SH-SY5Y (cell line): Measurements from ENCODE around the gene TJP3.

Source experiments
- GATA2 ChIP-seq: IDR thresholded peaks from 2 replicates; pipeline ENCODE4 v1.6.1; 2011; ENCODE audit warnings: mild to moderate bottlenecking, low read depth, low read length
- GATA3 ChIP-seq: IDR thresholded peaks from 2 replicates; pipeline ENCODE4 v1.6.1; 2011; ENCODE audit warnings: low read depth, mild to moderate bottlenecking, low read length, moderate library complexity

TJP3 gene, protein sequence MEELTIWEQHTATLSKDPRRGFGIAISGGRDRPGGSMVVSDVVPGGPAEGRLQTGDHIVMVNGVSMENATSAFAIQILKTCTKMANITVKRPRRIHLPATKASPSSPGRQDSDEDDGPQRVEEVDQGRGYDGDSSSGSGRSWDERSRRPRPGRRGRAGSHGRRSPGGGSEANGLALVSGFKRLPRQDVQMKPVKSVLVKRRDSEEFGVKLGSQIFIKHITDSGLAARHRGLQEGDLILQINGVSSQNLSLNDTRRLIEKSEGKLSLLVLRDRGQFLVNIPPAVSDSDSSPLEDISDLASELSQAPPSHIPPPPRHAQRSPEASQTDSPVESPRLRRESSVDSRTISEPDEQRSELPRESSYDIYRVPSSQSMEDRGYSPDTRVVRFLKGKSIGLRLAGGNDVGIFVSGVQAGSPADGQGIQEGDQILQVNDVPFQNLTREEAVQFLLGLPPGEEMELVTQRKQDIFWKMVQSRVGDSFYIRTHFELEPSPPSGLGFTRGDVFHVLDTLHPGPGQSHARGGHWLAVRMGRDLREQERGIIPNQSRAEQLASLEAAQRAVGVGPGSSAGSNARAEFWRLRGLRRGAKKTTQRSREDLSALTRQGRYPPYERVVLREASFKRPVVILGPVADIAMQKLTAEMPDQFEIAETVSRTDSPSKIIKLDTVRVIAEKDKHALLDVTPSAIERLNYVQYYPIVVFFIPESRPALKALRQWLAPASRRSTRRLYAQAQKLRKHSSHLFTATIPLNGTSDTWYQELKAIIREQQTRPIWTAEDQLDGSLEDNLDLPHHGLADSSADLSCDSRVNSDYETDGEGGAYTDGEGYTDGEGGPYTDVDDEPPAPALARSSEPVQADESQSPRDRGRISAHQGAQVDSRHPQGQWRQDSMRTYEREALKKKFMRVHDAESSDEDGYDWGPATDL

DNA sequence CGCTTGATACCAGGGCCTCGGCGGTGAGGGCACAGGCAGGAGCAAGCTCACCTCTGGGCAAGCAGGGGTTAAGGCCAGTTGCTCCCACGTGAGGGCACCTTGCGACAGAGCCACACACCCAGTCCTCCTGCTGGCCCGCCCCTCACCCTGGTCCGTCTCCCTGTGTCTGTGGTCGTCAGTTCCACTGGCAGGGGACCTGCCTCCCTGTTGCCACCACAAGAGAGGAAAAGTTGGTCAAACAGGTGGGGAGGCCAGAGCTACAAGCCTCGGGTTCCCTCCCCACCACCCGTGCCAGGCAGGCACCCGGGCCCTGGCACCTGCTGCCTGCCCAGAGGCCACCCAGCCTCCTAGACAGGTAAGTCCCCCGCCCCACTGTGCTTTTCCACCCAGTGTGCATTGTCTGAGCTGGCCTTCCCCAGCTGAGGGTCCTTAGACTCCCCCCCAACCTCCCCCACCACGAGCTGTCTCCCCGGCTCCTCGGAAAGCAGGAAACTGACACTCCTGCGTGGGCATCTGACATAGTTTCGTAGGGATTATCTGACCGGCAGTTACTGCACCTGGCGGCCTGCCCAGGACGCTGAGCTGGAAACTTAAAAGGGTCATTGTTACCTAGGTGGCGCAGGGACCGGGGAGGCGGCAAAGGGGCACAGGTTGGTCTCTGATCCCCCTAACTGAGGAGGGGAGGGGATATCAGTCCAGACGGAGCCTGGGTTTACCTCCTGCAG lies at the start of gene TJP3:
Gene TJP3 (plus strand): TSS at position 178 of the 725 bp plus-strand sequence. CDS start 20,049 bp downstream, outside the sequence.
- TF ChIP-seq GATA3, result no peak
- TF ChIP-seq GATA2, result no peak

DNA sequence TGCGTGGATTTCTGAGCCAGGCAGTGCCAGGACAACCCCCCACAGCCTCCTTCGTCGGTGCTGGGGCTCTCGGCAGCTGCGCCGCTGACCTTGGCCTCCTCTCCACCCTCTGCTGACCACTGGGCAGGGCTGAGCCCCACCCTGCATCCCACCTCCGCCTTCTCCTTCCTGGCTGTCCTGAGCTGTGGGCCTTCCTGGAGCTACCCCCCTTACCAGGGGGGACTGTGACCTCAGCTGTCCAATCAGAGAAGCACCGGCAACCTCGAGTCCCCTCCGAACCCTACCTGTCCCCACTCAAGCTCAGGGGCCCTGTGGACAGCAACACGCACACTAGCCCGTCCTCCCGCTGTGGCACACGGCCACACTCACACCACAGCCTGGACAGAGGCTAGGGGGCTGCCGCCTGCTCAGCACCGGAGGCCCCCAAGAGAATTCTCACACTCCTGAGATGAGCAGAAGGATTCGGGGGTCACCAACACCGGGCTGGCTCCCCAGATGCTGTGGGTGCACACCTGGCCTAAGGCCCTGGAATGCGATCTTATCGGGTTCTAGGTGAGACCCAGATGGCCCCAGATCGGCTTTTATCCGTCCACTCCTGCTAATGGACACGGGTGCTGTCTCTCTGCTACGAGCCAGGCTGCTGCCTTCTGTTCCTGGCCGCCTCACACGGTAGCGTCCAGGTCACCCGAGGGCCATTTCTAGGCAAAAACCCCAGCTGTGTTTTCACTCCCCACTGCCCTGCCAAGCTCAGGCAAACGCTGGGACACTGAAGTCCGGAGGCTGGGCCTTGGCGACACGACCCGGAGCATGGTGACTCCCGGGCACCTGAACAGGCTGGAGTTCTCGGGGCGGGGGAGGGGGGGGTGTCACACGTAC lies 49.1 kb upstream of the TJP3 start:
- no peak for TF ChIP-seq GATA3
- TF ChIP-seq GATA2, result no peak

DNA sequence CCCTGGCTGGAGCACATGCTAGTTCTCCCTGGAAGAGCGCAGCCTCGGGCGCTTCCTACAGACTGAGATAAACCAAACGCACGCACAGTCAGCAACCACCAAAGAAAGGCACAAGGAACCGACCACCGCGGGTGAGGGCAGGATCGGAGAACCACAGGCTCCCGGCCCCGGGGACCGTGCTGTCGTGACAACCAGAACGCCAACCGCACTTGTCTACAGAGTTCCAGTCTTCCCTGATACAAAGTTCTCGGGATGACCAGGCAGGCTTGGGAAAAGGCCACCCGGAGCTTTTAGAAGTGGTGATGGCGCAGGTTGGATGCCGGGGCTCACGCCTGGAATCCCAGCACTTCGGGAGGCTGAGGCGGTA lies 48.5 kb upstream of the TJP3 start:
- TF ChIP-seq GATA2 (no peak), GATA3 (no peak)

DNA sequence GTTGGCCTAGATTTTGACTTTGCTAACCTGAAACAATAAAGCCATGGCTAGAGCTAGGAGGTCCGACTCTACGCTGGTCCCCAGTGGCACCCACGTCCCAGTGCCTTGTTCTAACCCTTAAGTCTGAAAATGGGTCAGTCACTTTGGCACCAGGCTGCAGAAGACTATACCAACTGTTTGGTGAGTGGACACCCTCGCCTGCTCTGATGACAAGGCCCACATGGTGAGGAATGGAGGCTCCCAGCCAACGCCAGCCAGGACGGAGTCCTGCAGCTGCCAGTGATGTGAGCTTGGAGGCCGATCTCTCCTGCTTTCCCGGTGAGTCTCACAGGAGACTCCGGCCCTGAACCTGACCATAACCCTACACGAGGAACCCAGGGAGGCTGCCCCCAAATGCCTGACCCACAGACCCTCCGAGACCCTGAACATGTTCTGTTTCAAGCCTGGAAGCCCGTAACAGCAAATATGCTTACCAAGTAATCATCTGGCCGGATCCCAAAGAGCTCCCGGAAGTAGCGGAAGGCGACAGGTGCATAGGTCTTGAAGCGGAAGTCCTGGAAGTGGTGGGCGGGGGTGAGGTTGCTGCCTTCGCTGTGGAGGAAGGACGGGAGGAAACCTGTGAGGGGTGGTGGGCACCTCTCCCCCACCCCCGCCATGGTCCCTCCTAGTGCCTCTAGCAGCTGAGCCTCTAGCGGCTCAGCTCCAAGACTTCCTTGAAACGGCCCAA lies 47.5 kb upstream of the TJP3 start:
- TF ChIP-seq GATA2, result no peak
- TF ChIP-seq GATA3, result no peak

DNA sequence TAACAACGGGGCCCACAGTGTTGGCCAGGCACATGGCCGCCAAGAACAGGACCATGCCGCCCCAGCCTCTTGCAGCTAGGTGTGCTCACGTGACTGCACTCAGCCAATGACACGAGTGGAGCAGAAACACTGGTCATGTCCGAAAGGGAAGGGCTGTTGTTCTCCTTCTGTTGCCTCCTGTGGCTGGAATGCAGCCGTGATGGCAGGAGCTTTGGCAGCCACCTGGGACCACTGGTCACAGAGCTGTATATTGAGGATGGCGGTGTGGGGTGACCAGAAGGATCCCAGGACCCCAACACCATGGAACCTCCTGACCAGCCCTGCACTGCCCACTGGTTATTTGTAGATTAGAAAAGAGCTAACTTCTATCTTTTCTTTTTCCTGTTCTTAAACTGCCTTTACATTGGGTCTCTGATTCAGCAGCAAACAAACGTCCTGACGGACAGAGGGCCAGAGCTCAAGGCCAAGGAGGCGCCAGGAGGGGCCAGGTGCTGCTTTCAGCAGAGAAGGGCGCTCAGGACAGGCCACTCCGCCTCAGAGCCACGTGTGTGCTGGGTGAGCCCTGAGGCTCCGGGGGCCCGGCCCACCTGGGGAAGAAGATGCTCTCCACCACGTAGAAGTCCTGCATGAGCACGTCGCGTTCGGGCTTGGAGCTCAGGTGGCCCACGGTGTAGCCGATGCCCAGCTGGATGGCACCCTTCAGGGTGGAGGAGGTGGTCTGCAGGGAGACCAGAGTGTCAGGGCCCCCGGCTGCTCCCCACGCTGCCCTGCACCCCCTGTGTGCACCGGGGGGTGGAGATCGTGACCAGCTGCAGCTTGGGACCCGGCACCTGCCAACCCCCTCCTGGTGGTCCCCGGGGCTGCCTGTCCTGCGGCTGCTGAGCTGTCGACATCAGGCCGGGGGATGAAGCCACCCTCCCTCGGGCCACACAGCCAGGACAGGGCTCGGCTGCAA lies 46.6 kb upstream of the TJP3 start:
- no peak for TF ChIP-seq GATA2
- no peak for TF ChIP-seq GATA3

DNA sequence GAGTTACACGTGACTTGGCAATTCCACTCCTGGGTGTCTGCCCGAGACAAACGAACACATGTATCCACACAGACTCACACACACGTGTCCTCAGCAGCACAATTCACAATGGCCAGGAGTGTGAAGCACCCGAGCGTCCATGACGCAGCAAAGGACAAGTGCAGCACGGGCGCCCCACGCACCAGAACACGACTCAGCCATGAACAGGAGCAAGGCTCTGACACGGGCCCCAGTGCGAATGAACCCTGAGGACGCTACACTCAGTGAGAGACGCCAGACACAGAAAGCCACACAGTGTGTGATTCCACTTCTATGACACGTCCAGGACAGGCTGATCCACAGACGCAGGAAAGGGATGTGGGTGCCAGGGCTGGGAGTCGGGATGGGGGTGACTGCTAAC lies 44.3 kb upstream of the TJP3 start:
- TF ChIP-seq GATA3 (no peak), GATA2 (no peak)

DNA sequence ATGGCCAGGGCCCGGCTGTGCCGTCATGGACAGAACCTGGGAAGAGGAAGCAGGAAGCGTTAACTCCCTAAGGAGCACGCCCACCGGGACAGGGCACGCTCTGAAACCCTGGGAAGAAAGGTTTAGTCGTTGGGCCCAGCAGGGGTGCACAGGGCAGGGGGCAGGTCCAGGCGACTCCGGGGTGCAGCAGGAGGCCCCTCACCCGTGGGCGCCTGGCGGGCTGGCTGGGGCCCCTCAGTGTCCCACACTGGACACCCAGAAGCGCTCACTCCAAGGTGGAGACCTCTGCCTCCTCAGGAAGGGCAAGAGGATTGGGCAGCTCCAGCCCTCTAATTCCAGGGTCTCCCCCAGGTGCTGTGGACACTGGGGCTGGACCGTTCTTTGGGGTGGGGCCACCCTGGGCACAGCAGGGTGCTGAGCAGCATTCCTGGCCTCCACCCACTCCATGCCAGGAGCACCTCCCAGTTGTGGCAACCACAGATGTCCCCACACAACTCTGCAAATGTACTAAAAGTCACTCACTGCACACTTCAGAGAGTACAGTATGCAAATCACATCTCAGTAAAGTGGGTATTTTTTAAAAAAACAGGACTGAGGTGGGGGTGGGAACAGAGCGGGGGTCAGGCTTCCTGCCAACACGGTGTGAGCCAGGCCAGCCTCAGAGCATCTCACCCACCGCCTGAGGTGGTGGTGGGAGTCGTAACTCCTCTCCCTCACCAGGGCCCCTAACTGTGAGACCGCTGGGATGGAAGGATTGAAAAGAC lies 43.1 kb upstream of the TJP3 start:
- TF ChIP-seq GATA3, result no peak
- no peak for TF ChIP-seq GATA2

DNA sequence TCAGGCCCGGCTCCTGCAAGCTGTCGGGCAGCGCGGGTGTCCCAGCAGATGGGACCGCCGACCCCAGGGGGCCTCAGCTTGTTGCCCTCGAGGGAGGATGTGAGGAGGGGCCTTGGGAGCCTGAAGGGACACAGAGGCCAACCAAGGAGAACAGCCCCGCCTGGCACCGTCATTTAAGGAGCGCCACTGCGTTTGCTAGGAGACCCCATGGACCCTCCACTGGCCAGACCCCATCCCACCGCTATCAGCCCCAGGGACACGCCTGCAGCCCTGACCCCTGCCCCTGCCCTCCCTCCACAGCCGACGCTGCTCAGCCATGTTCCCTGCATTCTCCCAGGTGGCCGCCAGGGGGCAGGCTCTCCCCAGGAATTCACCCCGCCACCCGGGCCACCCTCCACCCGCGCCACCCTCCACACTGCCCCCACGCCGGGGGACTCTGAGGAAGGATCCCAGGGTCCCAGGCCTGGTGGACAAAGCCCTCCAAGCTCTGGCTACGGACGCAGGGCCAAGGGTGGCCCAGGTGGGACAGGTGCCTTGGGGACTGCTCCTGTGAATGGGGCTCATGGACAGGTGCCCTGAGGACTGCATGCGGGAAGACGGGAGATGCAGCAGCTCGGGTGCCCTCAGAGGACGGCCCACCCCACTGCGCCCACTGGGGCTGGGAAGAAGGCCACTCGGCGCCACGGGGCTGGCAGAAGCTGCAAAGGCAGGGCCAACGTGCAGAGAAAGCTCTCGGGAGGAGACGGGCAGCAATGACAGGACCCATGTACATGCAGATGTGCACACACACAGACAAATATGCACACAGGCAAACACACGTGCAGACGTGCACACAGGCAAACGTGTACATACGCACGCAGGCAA lies 42.3 kb upstream of the TJP3 start:
- TF ChIP-seq GATA3 (no peak), GATA2 (no peak)

DNA sequence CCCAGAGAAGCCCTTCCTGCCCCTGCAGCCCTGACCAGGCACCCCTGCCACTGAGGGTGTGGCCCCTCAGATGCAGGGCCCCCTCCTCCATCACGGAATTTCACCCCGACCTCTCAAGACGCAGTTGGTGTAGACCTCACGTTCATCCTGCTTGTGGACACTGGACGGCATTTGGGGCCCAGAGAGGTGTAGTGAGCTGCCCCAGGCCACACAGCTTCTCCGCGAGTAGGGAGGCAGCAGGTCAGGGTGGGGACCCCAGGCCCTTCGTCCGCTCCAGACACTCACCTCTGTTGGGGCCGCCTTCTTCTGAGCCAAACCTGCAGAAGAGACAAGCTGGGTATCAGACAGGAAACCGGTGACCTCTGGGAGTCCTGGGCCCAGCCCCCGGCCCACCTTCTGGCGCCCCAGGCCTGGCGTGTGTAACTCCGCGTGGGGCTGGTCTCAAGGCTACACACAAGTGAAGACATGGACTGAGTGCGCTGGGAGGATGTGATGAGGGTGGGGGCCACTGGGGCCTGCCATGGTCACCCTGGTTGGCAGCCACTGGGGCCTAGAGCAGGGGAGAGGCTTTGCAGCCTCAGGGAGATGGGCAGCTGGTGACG lies 41.0 kb upstream of the TJP3 start:
- TF ChIP-seq GATA3, result no peak
- no peak for TF ChIP-seq GATA2

DNA sequence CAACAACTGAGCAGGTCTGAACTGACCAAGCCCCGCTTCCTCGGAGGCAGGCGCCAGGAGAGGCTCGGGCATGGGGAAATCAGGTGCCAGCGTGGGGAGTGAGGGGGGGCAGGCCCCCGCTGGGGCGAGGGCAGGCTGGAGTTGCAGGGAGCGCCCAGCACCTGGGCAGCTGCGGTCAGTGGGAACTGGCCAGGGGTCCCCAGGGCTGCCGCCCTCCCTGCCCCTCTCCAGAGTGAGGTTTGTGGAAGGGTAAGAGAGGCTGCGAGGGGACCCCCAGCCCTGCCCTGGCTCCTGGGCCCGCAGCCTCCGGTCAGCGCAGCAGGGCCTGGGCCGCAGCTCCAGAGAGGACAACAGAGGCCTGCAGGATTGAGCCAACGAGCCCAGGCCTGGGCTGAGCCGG lies 40.4 kb upstream of the TJP3 start:
- TF ChIP-seq GATA2, result no peak
- TF ChIP-seq GATA3, result no peak
